Liver (tissue), 9 donors: ENCODE results near the gene ATP2B3. TPM values are rescaled to one million over a fixed set of nuclear protein-coding genes. Genes with fewer than 3 reads are reported as not detected.

Experiments
- DNase-seq: peaks from one replicate; pipeline ENCODE4 v3.0.0-alpha.2; 2017; ENCODE audit warnings: low spot score
- H3K27ac ChIP-seq, 2 donors: one replicate each; pipeline ENCODE4 v1.7.0; 2013; ENCODE audit warnings: inconsistent platforms in 2 of 2, low read length in 2 of 2, control low read depth in 1 of 2, low read depth in 1 of 2, mild to moderate bottlenecking in 1 of 2
- H3K27me3 ChIP-seq, 4 donors: one replicate each; pipeline versions ENCODE4 v1.6.1 to v1.7.0; 2013; ENCODE audit warnings: low read length in 3 of 4, inconsistent platforms in 1 of 4, mild to moderate bottlenecking in 1 of 4, moderate library complexity in 1 of 4; ENCODE audit not compliant: control insufficient read depth in 4 of 4, insufficient read depth in 4 of 4
- H3K36me3 ChIP-seq, 4 donors: one replicate each; pipeline versions ENCODE4 v1.6.1 to v1.7.0; 2013; ENCODE audit warnings: low read length in 3 of 4, mild to moderate bottlenecking in 3 of 4, low read depth in 1 of 4, moderate library complexity in 1 of 4; ENCODE audit not compliant: control insufficient read depth in 4 of 4, insufficient read depth in 3 of 4
- H3K4me1 ChIP-seq, 4 donors: one replicate each; pipeline versions ENCODE4 v1.6.1 to v1.7.0; 2013; ENCODE audit warnings: low read length in 3 of 4, mild to moderate bottlenecking in 3 of 4, moderate library complexity in 1 of 4; ENCODE audit not compliant: control insufficient read depth in 4 of 4, insufficient read depth in 4 of 4
- H3K4me3 ChIP-seq, 3 donors: one replicate each; pipeline versions ENCODE4 v1.6.1 to v1.7.0; 2013; ENCODE audit warnings: low read length in 3 of 3, control low read depth in 1 of 3, low read depth in 1 of 3, mild to moderate bottlenecking in 1 of 3
- H3K9ac ChIP-seq, 2 donors: one replicate each; pipeline ENCODE4 v1.7.0; 2013; ENCODE audit warnings: low read length in 2 of 2, mild to moderate bottlenecking in 2 of 2, moderate library complexity in 2 of 2, control low read depth in 1 of 2, low read depth in 1 of 2
- H3K9me3 ChIP-seq, 4 donors: one replicate each; pipeline versions ENCODE4 v1.6.1 to v1.7.0; 2013; ENCODE audit warnings: low read length in 3 of 4; ENCODE audit not compliant: control insufficient read depth in 4 of 4
- CTCF ChIP-seq: fragments of 150-350 bp; IDR thresholded peaks from 2 replicates; pipeline ENCODE4 v1.5.1; 2017; ENCODE audit warnings: improper control_type of control experiment, low read depth, low read length; ENCODE audit not compliant: missing input control
- EGR1 ChIP-seq, 2 donors: IDR thresholded peaks; 2 replicates each; pipeline ENCODE4 v1.6.1; 2016 to 2018; ENCODE audit warnings: antibody characterized with exemption in 2 of 2, low read depth in 2 of 2
- FOXA1 ChIP-seq: IDR thresholded peaks from 2 replicates; pipeline ENCODE4 v1.6.1; 2016; ENCODE audit warnings: antibody characterized with exemption
- FOXA2 ChIP-seq: IDR thresholded peaks from 2 replicates; pipeline ENCODE4 v1.6.1; 2016; ENCODE audit warnings: antibody characterized with exemption
- GABPA ChIP-seq, 2 donors: IDR thresholded peaks in 1 of 2; conservative IDR thresholded peaks in 1 of 2; 2 replicates each; pipeline ENCODE4 v1.6.1; 2016; ENCODE audit warnings: antibody characterized with exemption in 2 of 2, mild to moderate bottlenecking in 1 of 2, moderate library complexity in 1 of 2
- HNF4G ChIP-seq: IDR thresholded peaks from 2 replicates; pipeline ENCODE4 v1.6.1; 2016; ENCODE audit warnings: antibody characterized with exemption
- JUND ChIP-seq, 2 donors: IDR thresholded peaks; 2 replicates each; pipeline ENCODE4 v1.6.1; 2016; ENCODE audit warnings: antibody characterized with exemption in 2 of 2
- NR2F2 ChIP-seq: IDR thresholded peaks from 2 replicates; pipeline ENCODE4 v1.6.1; 2016; ENCODE audit warnings: antibody characterized with exemption
- RAD21 ChIP-seq, 2 donors: IDR thresholded peaks; 2 replicates each; pipeline ENCODE4 v1.6.1; 2016; ENCODE audit warnings: antibody characterized with exemption in 2 of 2, mild to moderate bottlenecking in 2 of 2
- REST ChIP-seq: IDR thresholded peaks from 2 replicates; pipeline ENCODE4 v1.6.1; 2016; ENCODE audit warnings: antibody characterized with exemption, mild to moderate bottlenecking
- RXRA ChIP-seq, 2 donors: IDR thresholded peaks; 2 replicates each; pipeline ENCODE4 v1.6.1; 2017 to 2018; ENCODE audit warnings: antibody characterized with exemption in 2 of 2, mild to moderate bottlenecking in 1 of 2
- SP1 ChIP-seq: IDR thresholded peaks from 2 replicates; pipeline ENCODE4 v1.6.1; 2018; ENCODE audit warnings: antibody characterized with exemption, mild to moderate bottlenecking
- TAF1 ChIP-seq: conservative IDR thresholded peaks from 2 replicates; pipeline ENCODE4 v1.6.1; 2016; ENCODE audit warnings: antibody characterized with exemption, mild to moderate bottlenecking
- YY1 ChIP-seq: IDR thresholded peaks from 2 replicates; pipeline ENCODE4 v1.6.1; 2016; ENCODE audit warnings: antibody characterized with exemption, mild to moderate bottlenecking
- WGBS: extraction: QIAGEN DNeasy Blood & Tissue Kit; methylation state at CpG from one replicate; pipeline ENCODE4 v1.1.7; 2013; 5-methylcytosine and 5-hydroxymethylcytosine counted together
- polyA plus RNA-seq, 2 donors: library from polyadenylated mRNA; stranded (reverse) in 1 of 2; unstranded in 1 of 2; fragments of 200-250 nt in 1 of 2; fragments of >200 nt in 1 of 2; fragmentation: Nextera tagmentation in 1 of 2; extraction: Ambion mirVana in 1 of 2; gene quantifications; one replicate each; pipeline versions ENCODE4 v1.2.1 to v1.2.3, GENCODE V29; 2013 to 2015
- total RNA-seq, 2 donors: library from RNA; depleted of rRNA; stranded (reverse); fragments of >200 nt; gene quantifications; one replicate each; pipeline ENCODE4 v1.2.3, GENCODE V29; 2014
- TF ChIP-seq, protein P1 (sequence below): IDR thresholded peaks from 2 replicates; pipeline ENCODE4 v1.6.1; 2016; ENCODE audit warnings: antibody characterized with exemption
- TF ChIP-seq, protein P2 (sequence below): IDR thresholded peaks from 2 replicates; pipeline ENCODE4 v1.6.1; 2016; ENCODE audit warnings: antibody characterized with exemption
- TF ChIP-seq, protein P3 (sequence below): IDR thresholded peaks from 2 replicates; pipeline ENCODE4 v1.6.1; 2016; ENCODE audit warnings: antibody characterized with exemption
- donor health status: healthy.
- donor health status: healthy.
- donor health status: healthy.
- donor health status: healthy.
- donor health status: healthy.

The ATP2B3 gene
- total and polyA plus RNA-seq, 4 donors, result not detected

- Histone ChIP-seq H3K9ac (no peak overlapping the region), H3K27me3 (no peaks in the 10 kb centered on the region), H3K27ac (peak overlapping the region; percentile 19 to 46), H3K36me3 (no peaks in the 10 kb centered on the region), H3K9me3 (no peaks in the 10 kb centered on the region), H3K4me1 (peaks cover 0 to 7% (median 0%) of the 10 kb centered on the region in 4 donors), H3K4me3 (no peak overlapping the region)
- 90% methylated on average over 7 of the region's 7 CpGs for WGBS
- no peak for TF ChIP-seq CTCF
- no peak for TF ChIP-seq TAF1
- TF ChIP-seq HNF4G, result no peak
- TF ChIP-seq, protein P1, sequence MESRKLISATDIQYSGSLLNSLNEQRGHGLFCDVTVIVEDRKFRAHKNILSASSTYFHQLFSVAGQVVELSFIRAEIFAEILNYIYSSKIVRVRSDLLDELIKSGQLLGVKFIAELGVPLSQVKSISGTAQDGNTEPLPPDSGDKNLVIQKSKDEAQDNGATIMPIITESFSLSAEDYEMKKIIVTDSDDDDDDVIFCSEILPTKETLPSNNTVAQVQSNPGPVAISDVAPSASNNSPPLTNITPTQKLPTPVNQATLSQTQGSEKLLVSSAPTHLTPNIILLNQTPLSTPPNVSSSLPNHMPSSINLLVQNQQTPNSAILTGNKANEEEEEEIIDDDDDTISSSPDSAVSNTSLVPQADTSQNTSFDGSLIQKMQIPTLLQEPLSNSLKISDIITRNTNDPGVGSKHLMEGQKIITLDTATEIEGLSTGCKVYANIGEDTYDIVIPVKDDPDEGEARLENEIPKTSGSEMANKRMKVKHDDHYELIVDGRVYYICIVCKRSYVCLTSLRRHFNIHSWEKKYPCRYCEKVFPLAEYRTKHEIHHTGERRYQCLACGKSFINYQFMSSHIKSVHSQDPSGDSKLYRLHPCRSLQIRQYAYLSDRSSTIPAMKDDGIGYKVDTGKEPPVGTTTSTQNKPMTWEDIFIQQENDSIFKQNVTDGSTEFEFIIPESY, result no peak
- no peak for TF ChIP-seq SP1
- TF ChIP-seq NR2F2, result no peak
- no peak for TF ChIP-seq EGR1 (IDR thresholded peaks at IDR 0.05; ENCODE audit: low read depth in 2 of 2)
- TF ChIP-seq FOXA1, result no peak
- no peak for TF ChIP-seq REST
- no peak for TF ChIP-seq FOXA2
- TF ChIP-seq, protein P2, sequence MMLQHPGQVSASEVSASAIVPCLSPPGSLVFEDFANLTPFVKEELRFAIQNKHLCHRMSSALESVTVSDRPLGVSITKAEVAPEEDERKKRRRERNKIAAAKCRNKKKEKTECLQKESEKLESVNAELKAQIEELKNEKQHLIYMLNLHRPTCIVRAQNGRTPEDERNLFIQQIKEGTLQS, result no peak
- no peak for TF ChIP-seq JUND (IDR thresholded peaks at IDR 0.05)
- no peak for TF ChIP-seq RAD21 (IDR thresholded peaks at IDR 0.05)
- TF ChIP-seq, protein P3, sequence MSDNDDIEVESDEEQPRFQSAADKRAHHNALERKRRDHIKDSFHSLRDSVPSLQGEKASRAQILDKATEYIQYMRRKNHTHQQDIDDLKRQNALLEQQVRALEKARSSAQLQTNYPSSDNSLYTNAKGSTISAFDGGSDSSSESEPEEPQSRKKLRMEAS, result no peak
- no peak for TF ChIP-seq RXRA (IDR thresholded peaks at IDR 0.05)
- no peak for TF ChIP-seq YY1
- TF ChIP-seq GABPA (IDR thresholded peaks at IDR 0.05 in 1 of 2, conservative IDR thresholded peaks at IDR 0.05 in 1 of 2), result no peak
- no peak for DNase-seq
Measured at GRCh38 chrX:153475271-153475670, 42.2 kb upstream of the ATP2B3 start.
